ENCODE results near the gene WNT3.

DNA sequence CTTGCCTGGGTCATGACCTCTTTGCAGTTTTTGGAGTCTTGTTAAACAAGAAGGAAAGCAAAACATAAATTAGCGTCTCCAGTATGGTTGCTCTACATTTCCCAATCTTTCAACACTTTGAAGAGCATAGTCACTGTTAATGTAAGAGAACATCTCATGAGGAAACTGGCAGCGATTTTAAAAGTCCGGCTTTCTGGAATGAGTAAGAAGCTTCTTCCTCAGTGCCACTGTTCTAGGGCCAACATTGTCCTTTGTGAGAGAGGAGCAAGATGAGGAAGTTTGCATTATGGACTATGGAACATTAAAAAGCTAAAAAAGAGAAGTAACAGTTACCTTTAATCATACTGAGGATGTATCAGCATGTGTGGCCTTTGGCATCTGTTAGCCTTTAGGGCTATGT, 73.1 kb downstream of the WNT3 start:
- TF ChIP-seq, protein P1, sequence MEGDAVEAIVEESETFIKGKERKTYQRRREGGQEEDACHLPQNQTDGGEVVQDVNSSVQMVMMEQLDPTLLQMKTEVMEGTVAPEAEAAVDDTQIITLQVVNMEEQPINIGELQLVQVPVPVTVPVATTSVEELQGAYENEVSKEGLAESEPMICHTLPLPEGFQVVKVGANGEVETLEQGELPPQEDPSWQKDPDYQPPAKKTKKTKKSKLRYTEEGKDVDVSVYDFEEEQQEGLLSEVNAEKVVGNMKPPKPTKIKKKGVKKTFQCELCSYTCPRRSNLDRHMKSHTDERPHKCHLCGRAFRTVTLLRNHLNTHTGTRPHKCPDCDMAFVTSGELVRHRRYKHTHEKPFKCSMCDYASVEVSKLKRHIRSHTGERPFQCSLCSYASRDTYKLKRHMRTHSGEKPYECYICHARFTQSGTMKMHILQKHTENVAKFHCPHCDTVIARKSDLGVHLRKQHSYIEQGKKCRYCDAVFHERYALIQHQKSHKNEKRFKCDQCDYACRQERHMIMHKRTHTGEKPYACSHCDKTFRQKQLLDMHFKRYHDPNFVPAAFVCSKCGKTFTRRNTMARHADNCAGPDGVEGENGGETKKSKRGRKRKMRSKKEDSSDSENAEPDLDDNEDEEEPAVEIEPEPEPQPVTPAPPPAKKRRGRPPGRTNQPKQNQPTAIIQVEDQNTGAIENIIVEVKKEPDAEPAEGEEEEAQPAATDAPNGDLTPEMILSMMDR (IDR thresholded peaks at IDR 0.05), result no peak
- TF ChIP-seq POLR2A (IDR thresholded peaks at IDR 0.05), result no peak

Measured in lower leg skin (tissue), 3 donors.